Erythroblast (primary cell): ENCODE data around the gene KRTAP3-1.

Source experiments
- GATA1 ChIP-seq: IDR thresholded peaks from 2 replicates; pipeline ENCODE4 v1.6.1; 2011; ENCODE audit warnings: low read depth, mild to moderate bottlenecking, control low read depth, low read length, moderate library complexity
- POLR2A ChIP-seq: IDR thresholded peaks from 2 replicates; pipeline ENCODE4 v1.6.1; 2011; ENCODE audit warnings: mild to moderate bottlenecking, low read length

GRCh38 chr17:41054025-41054424, 45.1 kb upstream of the KRTAP3-1 start:
- TF ChIP-seq POLR2A (no peak), GATA1 (no peak)
